Ishikawa (cell line): ENCODE results near the gene SNX22.

Experiments used
- CEBPB ChIP-seq: IDR thresholded peaks from 2 replicates; pipeline ENCODE4 v1.6.1; 2012
- CREB1 ChIP-seq: IDR thresholded peaks from 2 replicates; pipeline ENCODE4 v1.6.1; 2012; ENCODE audit warnings: low read depth
- EGR1 ChIP-seq: IDR thresholded peaks from 2 replicates; pipeline ENCODE4 v1.6.1; 2012
- EP300 ChIP-seq: IDR thresholded peaks from 2 replicates; pipeline ENCODE4 v1.6.1; 2012; ENCODE audit warnings: borderline replicate concordance
- FOXM1 ChIP-seq: IDR thresholded peaks from 2 replicates; pipeline ENCODE4 v1.6.1; 2012; ENCODE audit warnings: low read depth, borderline replicate concordance
- MAX ChIP-seq: IDR thresholded peaks from 2 replicates; pipeline ENCODE4 v1.6.1; 2012
- NFIC ChIP-seq: IDR thresholded peaks from 2 replicates; pipeline ENCODE4 v1.6.1; 2012
- RAD21 ChIP-seq: IDR thresholded peaks from 2 replicates; pipeline ENCODE4 v1.6.1; 2012; ENCODE audit warnings: low read depth
- REST ChIP-seq: IDR thresholded peaks from 2 replicates; pipeline ENCODE4 v1.6.1; 2012; ENCODE audit warnings: low read depth, mild to moderate bottlenecking
- TAF1 ChIP-seq: IDR thresholded peaks from 2 replicates; pipeline ENCODE4 v1.6.1; 2012; ENCODE audit warnings: low read depth, mild to moderate bottlenecking
- TCF12 ChIP-seq: IDR thresholded peaks from 2 replicates; pipeline ENCODE4 v1.6.1; 2012; ENCODE audit warnings: low read depth
- TEAD4 ChIP-seq: IDR thresholded peaks from 2 replicates; pipeline ENCODE4 v1.6.1; 2012
- USF1 ChIP-seq: IDR thresholded peaks from 2 replicates; pipeline ENCODE4 v1.6.1; 2012
- YY1 ChIP-seq: IDR thresholded peaks from 2 replicates; pipeline ENCODE4 v1.6.1; 2012; ENCODE audit warnings: low read depth
- ZBTB7A ChIP-seq: IDR thresholded peaks from 2 replicates; pipeline ENCODE4 v1.6.1; 2012; ENCODE audit warnings: low read depth

The SNX22 gene

GRCh38 chr15:64117759-64118487 is 33.6 kb upstream of the SNX22 start:
- no peak for TF ChIP-seq NFIC
- no peak for TF ChIP-seq EGR1
- no peak for TF ChIP-seq REST
- TF ChIP-seq MAX, result no peak
- no peak for TF ChIP-seq EP300
- TF ChIP-seq USF1, result no peak
- no peak for TF ChIP-seq CREB1
- no peak for TF ChIP-seq YY1
- TF ChIP-seq CEBPB, result no peak
- TF ChIP-seq FOXM1, result no peak
- no peak for TF ChIP-seq TAF1

- TF ChIP-seq CEBPB, result no peak
- TF ChIP-seq FOXM1, result no peak
- no peak for TF ChIP-seq USF1
- TF ChIP-seq RAD21, result no peak
- no peak for TF ChIP-seq ZBTB7A
- no peak for TF ChIP-seq EGR1
- no peak for TF ChIP-seq YY1
- TF ChIP-seq REST, result no peak
- no peak for TF ChIP-seq TEAD4
- TF ChIP-seq CREB1, result no peak
- TF ChIP-seq TAF1, result no peak
These were observed 29.9 kb upstream of the SNX22 start for GRCh38 chr15:64121614-64122013.

GRCh38 chr15:64122444-64122843 is 29.1 kb upstream of the SNX22 start:
- TF ChIP-seq CEBPB, result no peak
- no peak for TF ChIP-seq YY1
- no peak for TF ChIP-seq RAD21
- TF ChIP-seq USF1, result no peak
- no peak for TF ChIP-seq TAF1
- TF ChIP-seq EP300, result no peak
- TF ChIP-seq TEAD4, result no peak
- no peak for TF ChIP-seq FOXM1
- no peak for TF ChIP-seq NFIC
- no peak for TF ChIP-seq EGR1
- no peak for TF ChIP-seq REST
- TF ChIP-seq MAX, result no peak
- no peak for TF ChIP-seq CREB1
- TF ChIP-seq ZBTB7A, result no peak
- no peak for TF ChIP-seq TCF12

- no peak for TF ChIP-seq CREB1
- TF ChIP-seq RAD21, result no peak
- no peak for TF ChIP-seq EP300
- no peak for TF ChIP-seq ZBTB7A
- TF ChIP-seq TAF1, result no peak
- no peak for TF ChIP-seq TCF12
- no peak for TF ChIP-seq REST
- no peak for TF ChIP-seq MAX
- TF ChIP-seq FOXM1, result no peak
- no peak for TF ChIP-seq CEBPB
- TF ChIP-seq USF1, result no peak
- TF ChIP-seq TEAD4, result no peak
- no peak for TF ChIP-seq EGR1
- no peak for TF ChIP-seq YY1
- TF ChIP-seq NFIC, result no peak
These were observed 28.6 kb upstream of the SNX22 start for GRCh38 chr15:64122936-64123351.
